Lower lobe of right lung (tissue), 2 donors: Measurements from ENCODE around the gene CDH8. TPM values are rescaled to one million over a fixed set of nuclear protein-coding genes. Genes with fewer than 3 reads are reported as not detected.
"Not testable (repeated sequence)": the region's sequence is repeated elsewhere in the genome, so short reads cannot be mapped to it uniquely, and the experiment has no call there.

ENCODE experiments used
- ATAC-seq, 2 donors: fragments of 200-7000 bp; cut with Tn5 transposase; one replicate each; pipeline ENCODE4 v1.9.1; 2020 to 2022; ENCODE audit warnings: mild to moderate bottlenecking in 2 of 2, moderate library complexity in 2 of 2
- DNase-seq: peaks from one replicate; pipeline ENCODE4 v3.0.0-alpha.2; 2020
- H3K27ac ChIP-seq: fragments of 200-600 bp; one replicate; pipeline ENCODE4 v1.8.0; 2022
- H3K27me3 ChIP-seq: fragments of 200-600 bp; one replicate; pipeline ENCODE4 v1.8.0; 2022; ENCODE audit warnings: low read depth
- H3K36me3 ChIP-seq: fragments of 200-600 bp; one replicate; pipeline ENCODE4 v1.8.0; 2022; ENCODE audit warnings: mild to moderate bottlenecking
- H3K4me1 ChIP-seq: fragments of 200-600 bp; one replicate; pipeline ENCODE4 v1.8.0; 2022
- H3K4me3 ChIP-seq: fragments of 200-600 bp; one replicate; pipeline ENCODE4 v1.8.0; 2022; ENCODE audit warnings: mild to moderate bottlenecking
- H3K9me3 ChIP-seq: fragments of 200-600 bp; one replicate; pipeline ENCODE4 v1.8.0; 2022
- intact Hi-C: fragments of 100-400 bp; cut with DNase I; formaldehyde crosslinking; loops from one replicate; pipeline ENCODE4 v1.11.0; 2022
- total RNA-seq: library from RNA; stranded (reverse); fragmentation: NEBNext Ultra II Directional; extraction: Animal tissue kit (Norgen Biotek cat#: 25700); gene quantifications from one replicate; pipeline ENCODE4 v1.2.1, GENCODE V29; 2021
- TF ChIP-seq, protein P1 (sequence below): fragments of 200-600 bp; IDR thresholded peaks from one replicate; pipeline ENCODE4 v1.8.0; 2022; ENCODE audit warnings: antibody characterized with exemption, mild to moderate bottlenecking
- donor health status: DM: no; HTN: yes; CAD: no; lungs with severe emphysema.

CDH8 gene
- total RNA-seq, 1 donor from 2014 or later = 0.71 TPM

DNA sequence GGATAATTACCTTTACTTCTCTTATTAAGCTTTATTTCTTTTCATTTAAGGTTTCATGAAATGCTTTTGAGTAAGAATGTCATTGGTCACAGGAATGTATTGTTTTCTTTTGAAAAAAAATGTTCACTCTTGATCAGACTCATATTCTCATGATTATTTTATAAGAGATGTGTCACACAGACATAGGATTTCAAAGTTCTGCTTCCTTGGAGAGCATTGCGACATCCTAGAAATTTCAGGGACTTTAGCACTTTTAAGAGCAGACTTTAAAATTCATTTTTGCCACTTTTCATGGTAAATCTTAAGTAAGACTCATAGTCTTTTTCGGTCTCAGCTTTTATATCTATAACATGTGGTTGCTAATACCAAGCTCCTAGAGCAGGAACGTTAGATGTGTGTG lies 314.7 kb downstream of the CDH8 start:
- TF ChIP-seq, protein P1, sequence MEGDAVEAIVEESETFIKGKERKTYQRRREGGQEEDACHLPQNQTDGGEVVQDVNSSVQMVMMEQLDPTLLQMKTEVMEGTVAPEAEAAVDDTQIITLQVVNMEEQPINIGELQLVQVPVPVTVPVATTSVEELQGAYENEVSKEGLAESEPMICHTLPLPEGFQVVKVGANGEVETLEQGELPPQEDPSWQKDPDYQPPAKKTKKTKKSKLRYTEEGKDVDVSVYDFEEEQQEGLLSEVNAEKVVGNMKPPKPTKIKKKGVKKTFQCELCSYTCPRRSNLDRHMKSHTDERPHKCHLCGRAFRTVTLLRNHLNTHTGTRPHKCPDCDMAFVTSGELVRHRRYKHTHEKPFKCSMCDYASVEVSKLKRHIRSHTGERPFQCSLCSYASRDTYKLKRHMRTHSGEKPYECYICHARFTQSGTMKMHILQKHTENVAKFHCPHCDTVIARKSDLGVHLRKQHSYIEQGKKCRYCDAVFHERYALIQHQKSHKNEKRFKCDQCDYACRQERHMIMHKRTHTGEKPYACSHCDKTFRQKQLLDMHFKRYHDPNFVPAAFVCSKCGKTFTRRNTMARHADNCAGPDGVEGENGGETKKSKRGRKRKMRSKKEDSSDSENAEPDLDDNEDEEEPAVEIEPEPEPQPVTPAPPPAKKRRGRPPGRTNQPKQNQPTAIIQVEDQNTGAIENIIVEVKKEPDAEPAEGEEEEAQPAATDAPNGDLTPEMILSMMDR = no peak
- ATAC-seq (no peak), DNase-seq (no peak)
- no peak overlapping the region for H3K27ac ChIP-seq
- H3K4me3 ChIP-seq = no peak overlapping the region
- no peaks in the 10 kb centered on the region for H3K36me3 ChIP-seq
- no peaks in the 10 kb centered on the region for H3K27me3 ChIP-seq
- intact Hi-C loops = no loop called here
- H3K9me3 ChIP-seq = no peaks in the 10 kb centered on the region
- H3K4me1 ChIP-seq = no peaks in the 10 kb centered on the region

DNA sequence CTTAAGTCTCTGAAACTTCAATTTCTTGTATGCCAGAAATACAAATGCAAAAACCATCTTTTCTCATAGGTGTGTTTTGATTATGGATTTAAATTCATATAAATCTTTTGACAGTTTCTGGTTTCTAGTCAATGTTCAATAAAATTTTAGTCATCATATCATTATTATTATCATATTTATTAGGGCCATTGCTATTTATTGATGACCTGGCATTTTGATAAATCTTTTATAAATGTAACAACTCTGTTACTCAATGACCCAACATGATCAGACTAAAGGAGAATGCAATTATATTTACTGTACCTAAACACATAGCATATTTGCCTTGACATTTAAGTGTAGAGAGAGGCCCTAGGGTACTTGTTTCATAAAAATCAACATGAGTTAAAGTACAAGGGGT lies 320.8 kb downstream of the CDH8 start:
- Histone ChIP-seq H3K27me3 (no peaks in the 10 kb centered on the region), H3K4me1 (no peaks in the 10 kb centered on the region), H3K27ac (no peak overlapping the region), H3K36me3 (no peaks in the 10 kb centered on the region), H3K4me3 (no peak overlapping the region), H3K9me3 (no peaks in the 10 kb centered on the region)
- intact Hi-C loops = no loop called here
- TF ChIP-seq, protein P1 = no peak
- ATAC-seq = no peak
- no peak for DNase-seq

DNA sequence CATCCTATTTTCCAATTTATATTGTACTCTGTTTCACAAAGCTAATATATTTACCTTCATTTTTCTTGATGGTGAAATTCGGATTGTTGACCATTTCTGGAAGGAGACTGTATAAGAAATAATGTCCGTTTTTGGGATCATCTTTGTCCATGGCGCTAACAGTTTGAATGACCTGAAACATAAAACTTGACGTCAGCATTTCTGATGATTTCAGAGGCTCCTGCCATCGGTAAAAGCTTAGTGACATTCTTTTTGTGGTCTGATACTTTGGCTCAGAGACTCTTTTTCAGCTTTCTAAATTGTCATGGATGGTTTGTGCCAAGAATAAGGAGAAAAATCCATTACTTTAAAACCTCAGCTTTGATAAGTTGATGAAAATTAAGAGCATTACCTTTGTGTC lies 322.5 kb downstream of the CDH8 start:
- ATAC-seq = no peak

DNA sequence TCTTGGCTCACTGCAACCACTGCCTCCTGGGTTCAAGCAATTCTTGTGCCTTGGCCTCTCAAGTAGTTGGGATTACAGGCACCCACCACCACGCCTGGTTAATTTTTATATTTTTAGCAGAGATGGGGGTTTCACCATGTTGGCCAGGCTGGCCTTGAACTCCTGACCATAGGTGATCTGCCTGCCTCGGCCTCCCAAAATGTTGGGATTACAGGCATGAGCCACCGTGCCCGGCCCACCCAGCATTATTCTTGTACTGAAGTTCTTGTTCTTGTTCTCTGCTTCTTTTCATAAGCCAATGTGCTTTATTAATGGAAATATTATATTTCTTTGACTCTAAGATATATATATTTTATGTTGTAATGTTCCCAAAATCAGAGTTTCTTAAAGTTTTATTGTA lies 336.6 kb downstream of the CDH8 start:
- H3K9me3 ChIP-seq, H3K36me3 ChIP-seq, H3K27me3 ChIP-seq, H3K4me1 ChIP-seq, ATAC-seq, DNase-seq, intact Hi-C loops, H3K4me3 ChIP-seq, H3K27ac ChIP-seq: not testable (repeated sequence)

More for the DNA sequence above, 322.5 kb downstream of the CDH8 start:
- no peak for DNase-seq
- H3K27me3 ChIP-seq = no peaks in the 10 kb centered on the region
- no peak overlapping the region for H3K4me3 ChIP-seq
- no peak overlapping the region for H3K27ac ChIP-seq
- no peaks in the 10 kb centered on the region for H3K36me3 ChIP-seq
- H3K9me3 ChIP-seq = no peaks in the 10 kb centered on the region
- TF ChIP-seq, protein P1 = no peak
- intact Hi-C loops = no loop called here
- no peaks in the 10 kb centered on the region for H3K4me1 ChIP-seq

DNA sequence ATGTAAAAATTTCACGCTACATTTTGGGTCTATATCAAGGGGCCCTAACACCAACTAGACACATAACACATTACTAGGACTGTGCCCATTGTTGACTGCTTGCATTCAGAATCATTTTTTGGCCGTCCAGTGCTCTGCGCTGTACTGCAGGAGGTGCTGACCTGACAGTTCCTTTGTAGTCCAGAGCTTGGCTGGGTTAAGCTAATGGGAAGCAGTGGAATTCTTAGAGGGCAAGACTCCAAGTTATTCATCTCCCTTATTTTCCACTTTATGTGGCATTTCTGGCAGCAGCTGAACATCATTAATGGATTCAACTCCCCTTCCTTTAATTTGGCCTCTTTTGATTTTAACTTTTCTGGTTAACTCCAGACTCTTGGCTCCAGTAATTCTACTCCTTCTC lies 351.7 kb downstream of the CDH8 start:
- Histone ChIP-seq H3K27me3 (no peaks in the 10 kb centered on the region), H3K4me3 (no peak overlapping the region), H3K36me3 (no peaks in the 10 kb centered on the region), H3K4me1 (no peaks in the 10 kb centered on the region), H3K27ac (no peak overlapping the region), H3K9me3 (no peaks in the 10 kb centered on the region)
- DNase-seq (no peak), ATAC-seq (no peak)
- TF ChIP-seq, protein P1 = no peak
- intact Hi-C loops = no loop called here

DNA sequence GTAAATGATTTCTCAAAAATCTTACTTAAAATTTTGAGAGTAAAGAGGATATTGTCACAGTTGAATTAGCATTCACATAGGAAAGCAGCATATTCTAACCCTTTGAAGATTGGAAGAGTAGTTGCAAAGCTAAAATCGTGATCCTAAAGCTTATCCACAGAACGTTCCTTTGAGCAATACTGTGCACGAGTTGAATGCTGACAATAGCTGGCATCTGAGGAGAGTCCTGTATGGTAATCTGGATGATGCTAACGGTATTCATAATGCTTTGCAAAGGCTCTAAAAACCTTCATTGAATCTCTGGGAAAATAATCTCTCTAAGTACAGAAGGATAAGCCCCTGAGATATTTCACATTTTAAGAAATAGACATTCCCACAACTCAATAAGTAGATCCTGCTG lies 354.6 kb downstream of the CDH8 start:
- Histone ChIP-seq H3K4me3 (no peak overlapping the region), H3K36me3 (no peaks in the 10 kb centered on the region), H3K27ac (no peak overlapping the region), H3K9me3 (no peaks in the 10 kb centered on the region), H3K4me1 (no peaks in the 10 kb centered on the region), H3K27me3 (no peaks in the 10 kb centered on the region)
- intact Hi-C loops = no loop called here
- DNase-seq (no peak), ATAC-seq (no peak)
- TF ChIP-seq, protein P1 = no peak
